Osteoblast (primary cell): ENCODE measurements around the gene CACNA2D3. TPM values are rescaled to one million over a fixed set of nuclear protein-coding genes. Genes with fewer than 3 reads are reported as not detected.

Source experiments
- DNase-seq: peaks from one replicate; pipeline ENCODE4 v3.0.0; 2011; ENCODE audit warnings: low spot score, mixed read lengths; ENCODE audit not compliant: insufficient read length; ENCODE audit errors: missing footprints
- H2AFZ ChIP-seq: 2 replicates; pipeline ENCODE4 v1.6.0; 2011; ENCODE audit warnings: mild to moderate bottlenecking, low read length
- H3K27ac ChIP-seq: 2 replicates; pipeline ENCODE4 v1.5.1; 2011; ENCODE audit warnings: mild to moderate bottlenecking, low read depth, low read length, moderate library complexity
- H3K27me3 ChIP-seq: 2 replicates; pipeline ENCODE4 v1.6.0; 2012; ENCODE audit warnings: mild to moderate bottlenecking, control low read depth, inconsistent platforms, low read length, moderate library complexity; ENCODE audit not compliant: insufficient read depth
- H3K36me3 ChIP-seq: 2 replicates; pipeline ENCODE4 v1.5.1; 2011; ENCODE audit warnings: mild to moderate bottlenecking, low read length, control low read depth, moderate library complexity; ENCODE audit not compliant: insufficient read depth
- H3K4me1 ChIP-seq: 2 replicates; pipeline ENCODE4 v1.5.1; 2011; ENCODE audit warnings: mild to moderate bottlenecking, low read length, control low read depth, moderate library complexity; ENCODE audit not compliant: insufficient read depth
- H3K4me2 ChIP-seq: 2 replicates; pipeline ENCODE4 v1.6.0; 2011; ENCODE audit warnings: mild to moderate bottlenecking, low read length; ENCODE audit not compliant: insufficient read depth
- H3K4me3 ChIP-seq: fragments of 200-600 bp; sonication (generic); 3 replicates; pipeline ENCODE4 v1.5.1; 2012; ENCODE audit warnings: mild to moderate bottlenecking, low read length, inconsistent platforms; ENCODE audit not compliant: insufficient read depth
- H3K79me2 ChIP-seq: 2 replicates; pipeline ENCODE4 v1.6.0; 2012; ENCODE audit warnings: mild to moderate bottlenecking, low read length, control low read depth, inconsistent platforms; ENCODE audit not compliant: insufficient read depth
- H3K9me3 ChIP-seq: 2 replicates; pipeline ENCODE4 v1.5.1; 2011; ENCODE audit warnings: low read depth, low read length, control low read depth
- H4K20me1 ChIP-seq: 2 replicates; pipeline ENCODE4 v1.6.0; 2012; ENCODE audit warnings: mild to moderate bottlenecking, low read length, control low read depth; ENCODE audit not compliant: insufficient read depth
- CTCF ChIP-seq: IDR thresholded peaks from 2 replicates; pipeline ENCODE4 v1.5.1; 2011; ENCODE audit warnings: mild to moderate bottlenecking, low read depth, low read length, moderate library complexity; ENCODE audit errors: extremely low read depth
- total RNA-seq: library from RNA; depleted of rRNA; stranded (reverse); fragments of >200 nt; gene quantifications from 2 replicates; pipeline ENCODE4 v1.2.3, GENCODE V29; 2012

CACNA2D3 gene
- total RNA-seq, 1 donor: 0.36 TPM

DNA sequence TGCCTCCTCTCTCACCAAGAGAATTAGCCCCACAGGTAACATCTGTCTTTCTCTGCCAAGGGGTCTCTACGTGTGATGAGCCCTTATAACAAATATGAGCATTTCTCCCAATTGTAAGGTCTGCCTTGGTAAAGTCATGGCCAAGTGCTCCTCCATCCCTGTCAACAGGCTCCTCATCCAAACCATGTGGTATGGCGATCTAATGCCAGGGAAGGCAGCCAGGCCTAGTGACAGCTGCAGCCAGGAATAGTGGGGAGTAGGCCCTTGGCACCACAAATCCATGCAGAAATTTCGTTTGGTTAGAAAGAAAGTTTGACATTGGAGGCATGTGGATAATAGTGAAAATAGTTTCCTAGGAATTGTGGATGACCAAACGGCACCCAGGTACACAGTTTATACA lies 810.3 kb downstream of the CACNA2D3 start:
- no peaks in the 10 kb centered on the region for H3K79me2 ChIP-seq
- no peak overlapping the region for H2AFZ ChIP-seq
- H4K20me1 ChIP-seq: no peaks in the 10 kb centered on the region
- no peaks in the 10 kb centered on the region for H3K4me1 ChIP-seq
- H3K4me2 ChIP-seq: no peak overlapping the region
- no peak for DNase-seq
- H3K27me3 ChIP-seq: no peaks in the 10 kb centered on the region
- no peak overlapping the region for H3K27ac ChIP-seq
- no peak overlapping the region for H3K4me3 ChIP-seq
- TF ChIP-seq CTCF: no peak
- no peaks in the 10 kb centered on the region for H3K36me3 ChIP-seq
- H3K9me3 ChIP-seq: no peaks in the 10 kb centered on the region

DNA sequence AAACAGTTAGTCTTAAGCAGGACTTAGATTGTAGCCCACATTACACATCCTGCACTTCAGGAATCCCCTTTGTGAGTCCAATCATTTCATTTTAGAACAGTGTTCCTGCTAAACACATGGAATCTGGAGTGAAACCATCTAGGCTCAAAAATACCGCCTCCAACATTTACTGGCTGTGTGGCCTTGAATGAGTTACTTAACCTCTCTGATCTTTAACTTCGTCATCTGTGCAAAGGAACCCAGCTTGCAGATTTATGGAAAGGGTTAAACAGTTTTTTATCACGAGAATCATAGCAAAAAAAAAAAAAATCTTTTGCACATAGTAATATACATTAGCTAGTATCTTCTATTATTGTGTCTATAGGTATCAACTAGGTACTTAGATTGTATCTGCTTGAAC lies 813.5 kb downstream of the CACNA2D3 start:
- no peaks in the 10 kb centered on the region for H4K20me1 ChIP-seq
- H2AFZ ChIP-seq: no peak overlapping the region
- TF ChIP-seq CTCF: no peak
- H3K9me3 ChIP-seq: no peaks in the 10 kb centered on the region
- H3K4me1 ChIP-seq: no peaks in the 10 kb centered on the region
- H3K4me2 ChIP-seq: no peak overlapping the region
- H3K4me3 ChIP-seq: no peak overlapping the region
- no peaks in the 10 kb centered on the region for H3K36me3 ChIP-seq
- no peaks in the 10 kb centered on the region for H3K79me2 ChIP-seq
- DNase-seq: no peak
- H3K27me3 ChIP-seq: no peaks in the 10 kb centered on the region
- H3K27ac ChIP-seq: no peak overlapping the region

- Histone ChIP-seq H3K4me3 (no peak overlapping the region), H3K36me3 (no peaks in the 10 kb centered on the region), H3K79me2 (no peaks in the 10 kb centered on the region), H3K27me3 (no peaks in the 10 kb centered on the region), H2AFZ (no peak overlapping the region), H3K4me2 (no peak overlapping the region), H3K4me1 (no peaks in the 10 kb centered on the region), H4K20me1 (no peaks in the 10 kb centered on the region), H3K27ac (no peak overlapping the region), H3K9me3 (no peaks in the 10 kb centered on the region)
- no peak for TF ChIP-seq CTCF
- DNase-seq: no peak
Observed at GRCh38 chr3:54936561-54936960, 814.2 kb downstream of the CACNA2D3 start.

DNA sequence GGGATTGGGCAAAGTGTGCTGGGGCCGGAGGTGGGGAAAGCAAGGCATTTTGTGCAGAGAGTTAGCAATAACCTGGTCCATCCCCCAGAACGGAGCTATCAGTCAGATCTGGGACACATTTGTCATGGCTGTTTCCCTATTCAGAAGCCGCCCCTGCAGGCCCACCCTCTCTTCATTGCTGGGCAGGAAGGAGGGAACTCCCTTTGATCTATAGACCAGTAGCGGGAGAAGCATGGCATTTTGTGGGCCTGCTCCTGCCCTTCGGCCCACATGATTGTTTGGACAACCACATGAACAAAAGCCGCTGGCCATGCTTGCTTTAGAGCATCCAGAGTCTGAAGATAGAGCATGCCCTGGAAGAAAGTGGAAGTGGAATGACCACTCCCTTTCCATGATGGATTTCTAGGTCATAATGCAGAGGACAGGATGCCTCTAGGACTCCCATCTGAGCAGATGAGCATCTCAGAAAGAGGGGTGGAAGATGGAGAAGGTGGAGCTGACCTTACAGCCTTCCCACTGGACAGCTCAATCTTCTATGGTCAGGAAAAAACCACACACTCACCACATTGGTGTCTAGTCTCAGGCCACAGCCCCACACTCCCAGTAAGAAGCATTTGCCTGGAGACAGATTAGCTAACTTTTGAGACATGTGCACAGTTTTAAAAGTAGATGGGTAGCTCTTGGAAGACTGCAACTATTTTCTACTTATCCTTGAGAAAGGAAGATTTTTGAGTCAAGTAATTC lies 817.4 kb downstream of the CACNA2D3 start:
- Histone ChIP-seq H3K9me3 (no peaks in the 10 kb centered on the region), H3K36me3 (no peaks in the 10 kb centered on the region), H3K4me3 (no peak overlapping the region), H3K4me2 (no peak overlapping the region), H3K27me3 (no peaks in the 10 kb centered on the region), H3K79me2 (no peaks in the 10 kb centered on the region), H3K27ac (no peak overlapping the region), H4K20me1 (no peaks in the 10 kb centered on the region), H3K4me1 (no peaks in the 10 kb centered on the region), H2AFZ (no peak overlapping the region)
- DNase-seq: no peak
- no peak for TF ChIP-seq CTCF
